Keratinocyte (primary cell): ENCODE measurements around the gene POLD3.

Experiments used
- EZH2 ChIP-seq: IDR thresholded peaks from one replicate; pipeline ENCODE4 v1.6.1; 2012; ENCODE audit warnings: inconsistent platforms, mild to moderate bottlenecking, low read length, moderate library complexity
- TF ChIP-seq, protein P1 (sequence below), 3 experiments: IDR thresholded peaks in 1 of 3; conservative IDR thresholded peaks in 1 of 3; optimal IDR thresholded peaks in 1 of 3; 2 replicates in 2 of 3; 3 replicates in 1 of 3; pipeline versions ENCODE3 to v1.5.1; 2011; ENCODE audit warnings: low read length in 3 of 3, mild to moderate bottlenecking in 3 of 3, moderate library complexity in 2 of 3, control low read depth in 1 of 3, inconsistent platforms in 1 of 3; ENCODE audit not compliant: insufficient read depth in 2 of 3; ENCODE audit errors: extremely low read depth in 1 of 3

GRCh38 chr11:74685338-74685737 lies 93.0 kb downstream of the POLD3 start:
- TF ChIP-seq, protein P1, sequence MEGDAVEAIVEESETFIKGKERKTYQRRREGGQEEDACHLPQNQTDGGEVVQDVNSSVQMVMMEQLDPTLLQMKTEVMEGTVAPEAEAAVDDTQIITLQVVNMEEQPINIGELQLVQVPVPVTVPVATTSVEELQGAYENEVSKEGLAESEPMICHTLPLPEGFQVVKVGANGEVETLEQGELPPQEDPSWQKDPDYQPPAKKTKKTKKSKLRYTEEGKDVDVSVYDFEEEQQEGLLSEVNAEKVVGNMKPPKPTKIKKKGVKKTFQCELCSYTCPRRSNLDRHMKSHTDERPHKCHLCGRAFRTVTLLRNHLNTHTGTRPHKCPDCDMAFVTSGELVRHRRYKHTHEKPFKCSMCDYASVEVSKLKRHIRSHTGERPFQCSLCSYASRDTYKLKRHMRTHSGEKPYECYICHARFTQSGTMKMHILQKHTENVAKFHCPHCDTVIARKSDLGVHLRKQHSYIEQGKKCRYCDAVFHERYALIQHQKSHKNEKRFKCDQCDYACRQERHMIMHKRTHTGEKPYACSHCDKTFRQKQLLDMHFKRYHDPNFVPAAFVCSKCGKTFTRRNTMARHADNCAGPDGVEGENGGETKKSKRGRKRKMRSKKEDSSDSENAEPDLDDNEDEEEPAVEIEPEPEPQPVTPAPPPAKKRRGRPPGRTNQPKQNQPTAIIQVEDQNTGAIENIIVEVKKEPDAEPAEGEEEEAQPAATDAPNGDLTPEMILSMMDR (optimal IDR thresholded peaks at IDR 0.05 in 1 of 3, IDR thresholded peaks at IDR 0.05 in 1 of 3, conservative IDR thresholded peaks at IDR 0.05 in 1 of 3; ENCODE audit: extremely low read depth in 1 of 3, insufficient read depth in 2 of 3, low read length in 3 of 3), result no peak
- no peak for TF ChIP-seq EZH2
